Mesodermal cell (in vitro differentiated cells): ENCODE data around the gene RAP1GAP2.

Experiments used
- H3K27ac ChIP-seq: 2 replicates; pipeline ENCODE4 v1.7.0; 2013; ENCODE audit warnings: mild to moderate bottlenecking, low read depth, low read length, moderate library complexity; ENCODE audit not compliant: severe bottlenecking
- H3K36me3 ChIP-seq: 2 replicates; pipeline ENCODE4 v1.7.1; 2013; ENCODE audit warnings: mild to moderate bottlenecking, low read length, moderate library complexity; ENCODE audit not compliant: control insufficient read depth, insufficient read depth
- H3K4me1 ChIP-seq: one replicate; pipeline ENCODE4 v1.7.1; 2013; ENCODE audit warnings: mild to moderate bottlenecking, low read length; ENCODE audit not compliant: insufficient read depth, control insufficient read depth, poor library complexity, severe bottlenecking
- H3K4me3 ChIP-seq: 2 replicates; pipeline ENCODE4 v1.7.0; 2013; ENCODE audit warnings: low read length, control low read depth, mild to moderate bottlenecking; ENCODE audit not compliant: insufficient read depth, poor library complexity, severe bottlenecking; ENCODE audit errors: extremely low read depth
- H3K9me3 ChIP-seq: 2 replicates; pipeline ENCODE4 v1.7.1; 2013; ENCODE audit warnings: mild to moderate bottlenecking, low read length, moderate library complexity; ENCODE audit not compliant: control insufficient read depth
- WGBS, 2 experiments: methylation state at CpG; one replicate each; pipeline ENCODE4 v1.1.5; 2013; ENCODE audit warnings: missing lambda C conversion rate in 2 of 2; ENCODE audit not compliant: insufficient coverage in 2 of 2; 5-methylcytosine and 5-hydroxymethylcytosine counted together

The RAP1GAP2 gene

DNA sequence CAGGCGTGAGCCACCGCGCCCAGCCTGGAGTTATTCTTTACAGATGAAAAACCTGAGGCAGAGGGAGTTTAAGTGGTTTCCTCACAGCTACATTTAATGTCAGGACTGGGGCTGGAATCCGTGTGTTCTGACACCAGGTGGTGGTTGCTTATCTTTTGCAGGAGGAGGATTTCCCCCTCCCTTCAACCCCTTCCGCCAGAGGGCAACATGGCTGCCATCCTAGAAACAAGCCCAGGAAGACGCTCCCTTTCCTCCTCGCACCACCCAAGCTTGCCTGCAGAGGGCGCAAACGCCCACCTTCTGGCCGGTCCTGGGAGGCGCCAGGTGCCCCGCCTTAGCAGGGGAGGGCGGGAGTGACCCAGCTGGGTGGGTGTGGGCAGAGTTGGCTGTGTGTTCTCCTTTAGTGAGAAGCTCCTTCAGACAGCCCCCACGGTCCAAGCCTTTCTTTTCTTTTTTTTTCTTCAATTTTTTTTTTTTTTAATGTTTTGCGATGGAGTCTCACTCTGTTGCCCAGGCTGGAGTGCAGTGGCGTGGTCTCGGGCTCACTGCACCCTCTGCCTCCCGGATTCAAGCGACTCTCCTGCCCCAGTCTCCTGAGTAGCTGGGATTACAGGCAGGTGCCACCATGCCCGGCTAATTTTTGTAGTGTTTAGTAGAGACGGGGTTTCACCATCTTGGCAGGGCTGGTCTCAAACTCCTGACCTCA, 9.9 kb upstream of the RAP1GAP2 start:
- no peak overlapping the region for H3K27ac ChIP-seq
- H3K36me3 ChIP-seq, result no peaks in the 10 kb centered on the region
- no peak overlapping the region for H3K4me3 ChIP-seq
- WGBS, 2 experiments, result 75 to 88% methylated on average over 5 to 8 of the region's 21 CpGs
- no peaks in the 10 kb centered on the region for H3K9me3 ChIP-seq
- peaks cover 10% of the 10 kb centered on the region for H3K4me1 ChIP-seq

DNA sequence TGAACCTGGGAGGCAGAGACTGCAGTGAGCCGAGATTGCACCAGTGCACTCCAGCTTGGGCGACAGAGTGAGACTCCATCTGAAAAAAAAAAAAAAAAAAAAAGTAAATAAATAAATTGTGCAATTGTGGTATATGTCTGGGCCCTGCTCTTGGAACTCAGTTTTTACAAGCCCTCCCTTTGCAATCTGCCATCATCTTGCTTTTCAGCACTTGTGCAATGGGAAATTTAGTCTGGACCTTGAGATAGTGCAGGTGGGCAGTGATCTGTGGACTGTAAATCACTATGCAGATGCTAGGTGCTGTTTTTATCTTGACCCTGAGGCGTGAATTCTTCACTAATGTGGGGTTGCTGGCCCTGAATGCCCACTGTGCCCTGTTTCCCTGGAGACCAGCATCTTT, 6.5 kb upstream of the RAP1GAP2 start:
- Histone ChIP-seq H3K9me3 (no peaks in the 10 kb centered on the region), H3K4me1 (peaks cover 3% of the 10 kb centered on the region), H3K36me3 (no peaks in the 10 kb centered on the region), H3K4me3 (no peak overlapping the region), H3K27ac (no peak overlapping the region)
- 80% methylated on average over 1 of the region's 3 CpGs; no CpG with 5 or more reads in 1 of the 2 experiments for WGBS, 2 experiments

DNA sequence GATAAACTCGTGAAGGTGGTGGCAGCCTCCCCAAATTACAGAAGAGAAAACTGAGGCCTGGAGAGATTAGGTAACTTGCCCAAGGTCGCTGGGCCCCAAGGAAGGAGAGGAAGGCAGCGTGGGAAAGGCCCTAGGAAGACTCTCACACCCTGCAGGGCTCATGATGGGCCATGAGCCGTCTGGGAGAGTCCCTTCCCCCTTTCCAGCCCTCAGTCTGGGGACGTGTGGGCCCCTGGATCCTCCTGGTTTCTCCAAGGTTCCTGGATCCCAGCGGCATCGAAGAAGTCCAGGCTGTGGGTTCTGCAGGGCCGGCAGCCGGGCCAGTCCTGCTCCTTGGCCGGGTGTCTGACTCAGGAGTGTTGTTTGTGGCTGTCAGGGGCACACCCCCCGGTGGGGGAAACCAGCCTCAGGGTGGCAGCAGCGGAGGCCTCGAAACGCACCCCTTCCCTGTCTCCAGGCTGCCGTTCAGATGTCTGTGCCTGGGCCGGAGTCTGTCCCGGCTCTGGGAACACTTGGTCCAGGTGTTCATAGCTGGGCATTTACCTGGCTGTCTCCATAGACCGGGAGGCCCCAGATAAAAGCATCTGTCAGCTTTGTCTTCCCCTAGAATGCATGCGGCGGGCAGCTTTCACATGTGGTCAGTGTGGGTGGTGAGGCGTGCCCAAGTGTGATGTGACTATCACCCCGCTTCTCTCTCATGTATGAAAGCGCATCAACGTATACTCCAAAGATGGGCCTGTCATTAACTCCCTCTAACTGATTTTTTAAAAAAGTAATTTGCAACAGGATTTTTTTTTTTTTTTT, 3.7 kb upstream of the RAP1GAP2 start:
- H3K27ac ChIP-seq, result no peak overlapping the region
- no peak overlapping the region for H3K4me3 ChIP-seq
- WGBS, 2 experiments, result 76 to 79% methylated on average over 17 to 18 of the region's 24 CpGs

DNA sequence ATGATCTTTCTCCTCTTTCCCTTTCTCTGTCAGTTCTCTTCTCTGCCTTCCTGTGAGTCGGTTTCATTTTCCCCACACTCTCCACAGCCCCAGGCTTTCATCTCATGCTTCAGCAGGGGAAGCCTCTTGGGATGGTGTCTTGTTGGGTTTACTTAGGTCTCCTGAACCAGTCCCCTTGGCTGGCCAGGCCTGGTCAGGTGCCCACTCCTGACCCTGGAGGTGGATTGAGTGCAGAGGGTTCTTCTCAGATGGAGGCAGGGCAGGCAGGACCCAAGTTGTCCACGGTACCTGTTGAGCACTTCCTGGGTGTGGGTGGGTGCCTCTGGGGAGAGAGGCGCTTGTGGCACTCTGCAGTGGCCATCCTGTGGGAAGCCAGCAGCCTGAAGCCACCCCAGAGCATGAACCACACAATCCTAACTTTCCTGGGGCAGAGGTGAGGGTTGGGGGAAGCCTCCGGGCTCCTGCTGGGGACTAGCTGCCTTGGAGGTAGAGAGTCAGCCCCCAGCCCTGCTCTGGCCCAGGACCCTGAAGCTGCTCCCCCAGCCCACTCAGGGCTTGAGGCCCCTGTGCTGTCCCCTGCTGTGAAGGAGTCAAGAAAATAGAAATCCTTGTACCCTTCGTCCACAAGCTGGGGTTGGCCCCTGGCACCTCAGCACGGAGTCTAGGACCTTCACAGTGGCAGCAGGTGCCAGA, 2.0 kb upstream of the RAP1GAP2 start:
- H3K4me1 ChIP-seq, result peaks cover 3% of the 10 kb centered on the region
- H3K9me3 ChIP-seq, result no peaks in the 10 kb centered on the region
- 80 to 90% methylated on average over 3 of the region's 6 CpGs for WGBS, 2 experiments
- no peak overlapping the region for H3K27ac ChIP-seq
- H3K4me3 ChIP-seq, result no peak overlapping the region
- no peaks in the 10 kb centered on the region for H3K36me3 ChIP-seq

More for the DNA sequence above, 3.7 kb upstream of the RAP1GAP2 start:
- peaks cover 3% of the 10 kb centered on the region for H3K4me1 ChIP-seq
- no peaks in the 10 kb centered on the region for H3K9me3 ChIP-seq
- H3K36me3 ChIP-seq, result no peaks in the 10 kb centered on the region

DNA sequence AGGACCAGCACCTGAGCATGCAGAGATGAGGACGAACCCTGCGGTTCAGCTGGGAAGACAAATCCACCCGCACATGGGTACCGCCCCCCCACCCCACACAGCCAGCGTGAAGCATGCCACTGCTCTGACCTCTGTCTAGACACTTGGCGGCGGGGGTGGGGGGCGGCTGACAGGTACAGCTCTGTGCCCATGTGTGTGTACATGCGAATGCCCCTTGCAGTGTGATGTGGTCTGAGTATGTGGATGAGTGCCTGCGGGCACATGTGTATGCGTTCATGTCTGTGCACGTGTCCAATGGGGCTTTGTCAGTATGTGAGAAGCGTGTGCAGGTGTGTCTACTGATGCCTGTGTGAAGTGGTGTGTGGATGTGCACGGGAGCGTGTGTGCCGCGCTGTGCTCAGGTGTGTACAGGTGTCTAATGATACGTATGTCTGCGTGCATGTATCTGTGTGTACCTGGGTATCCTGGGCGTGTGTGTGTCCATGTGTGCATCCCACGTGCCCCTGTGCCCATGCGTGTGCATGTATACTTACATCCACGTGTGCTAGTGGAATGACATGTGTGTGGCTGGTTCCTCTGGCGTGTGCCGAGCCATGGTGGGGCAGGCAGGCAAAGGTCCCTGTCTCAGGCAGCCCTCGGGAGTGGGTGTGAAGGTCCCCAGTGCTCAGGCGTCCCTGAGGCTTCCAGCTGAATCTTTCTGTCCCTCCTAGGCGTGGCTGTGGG, 636 bp upstream of the RAP1GAP2 start:
- Histone ChIP-seq H3K36me3 (no peaks in the 10 kb centered on the region), H3K9me3 (no peaks in the 10 kb centered on the region), H3K4me1 (peaks cover 4% of the 10 kb centered on the region), H3K27ac (no peak overlapping the region), H3K4me3 (no peak overlapping the region)
- WGBS, 2 experiments, result 92 to 94% methylated on average over 23 to 26 of the region's 28 CpGs

DNA sequence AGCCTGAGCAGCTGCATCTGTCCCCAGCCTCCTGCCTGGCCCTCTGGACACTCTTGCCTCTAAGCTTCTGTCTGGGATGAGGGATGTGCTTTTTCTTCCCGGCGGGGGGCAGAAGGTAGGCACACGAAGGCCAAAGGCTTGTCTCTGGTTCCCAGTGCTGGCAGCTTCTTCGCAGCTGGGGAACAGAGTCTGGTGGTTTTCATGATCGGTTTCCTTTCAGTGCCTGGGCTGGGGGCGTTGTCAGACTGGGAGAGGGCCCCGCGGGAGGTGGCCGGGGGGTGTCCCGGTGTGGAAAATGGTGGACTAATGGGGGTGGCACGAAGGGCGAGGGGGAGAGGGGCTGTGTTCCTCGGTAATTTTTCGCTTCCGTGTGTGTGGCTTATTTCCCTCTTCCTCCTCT, 988 bp downstream of the RAP1GAP2 start:
- H3K4me3 ChIP-seq, result no peak overlapping the region
- H3K27ac ChIP-seq, result no peak overlapping the region
- 94 to 100% methylated on average over 3 to 11 of the region's 15 CpGs for WGBS, 2 experiments
- H3K9me3 ChIP-seq, result no peaks in the 10 kb centered on the region
- H3K4me1 ChIP-seq, result peaks cover 4% of the 10 kb centered on the region
- H3K36me3 ChIP-seq, result no peaks in the 10 kb centered on the region

DNA sequence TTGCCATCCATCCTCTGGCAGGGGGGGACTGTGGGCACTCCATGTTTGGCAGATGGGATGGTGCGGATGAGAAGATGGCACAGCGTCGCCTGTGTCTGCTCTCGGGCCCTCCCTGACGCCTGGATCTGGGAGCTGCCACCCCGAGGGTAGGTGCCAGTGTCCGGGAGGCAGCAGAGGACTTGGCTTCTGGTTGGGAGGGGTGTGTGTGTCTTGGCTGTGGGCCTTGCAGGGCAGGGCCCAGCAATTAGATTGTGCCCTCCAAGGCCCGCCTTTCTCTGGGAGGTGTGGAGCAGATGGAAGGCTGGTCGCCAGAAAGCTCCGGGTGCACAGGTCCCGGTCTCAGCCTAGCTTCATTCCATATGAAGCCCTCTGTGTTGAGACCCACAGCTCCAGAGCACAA, 1.4 kb downstream of the RAP1GAP2 start:
- Histone ChIP-seq H3K4me3 (no peak overlapping the region), H3K9me3 (no peaks in the 10 kb centered on the region), H3K27ac (no peak overlapping the region), H3K4me1 (peaks cover 4% of the 10 kb centered on the region), H3K36me3 (no peaks in the 10 kb centered on the region)
- WGBS, 2 experiments, result 91 to 100% methylated on average over 9 to 10 of the region's 11 CpGs

DNA sequence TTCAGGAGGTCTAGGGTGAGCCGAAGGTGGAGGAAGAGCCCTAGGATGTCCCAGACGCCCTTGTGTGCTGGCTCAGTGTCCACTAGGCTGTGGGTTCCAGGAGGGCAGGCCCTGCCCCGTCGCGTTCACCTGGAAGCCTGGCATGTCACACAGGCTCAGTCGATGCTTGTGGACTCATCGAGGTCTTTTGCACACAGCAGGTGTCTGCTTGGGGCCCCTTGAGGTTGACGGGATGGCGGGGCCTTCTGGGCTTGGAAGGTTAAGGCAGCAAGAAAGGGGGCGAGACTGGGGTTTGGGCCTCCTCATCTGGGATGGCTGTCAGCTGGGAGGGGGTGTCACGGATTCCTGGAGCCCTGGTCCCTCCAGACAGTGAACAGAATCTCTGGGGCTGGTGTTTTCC, 1.9 kb downstream of the RAP1GAP2 start:
- H3K4me1 ChIP-seq, result peaks cover 4% of the 10 kb centered on the region
- H3K9me3 ChIP-seq, result no peaks in the 10 kb centered on the region
- no peak overlapping the region for H3K4me3 ChIP-seq
- 86 to 90% methylated on average over 11 of the region's 11 CpGs for WGBS, 2 experiments
- H3K36me3 ChIP-seq, result no peaks in the 10 kb centered on the region
- no peak overlapping the region for H3K27ac ChIP-seq

DNA sequence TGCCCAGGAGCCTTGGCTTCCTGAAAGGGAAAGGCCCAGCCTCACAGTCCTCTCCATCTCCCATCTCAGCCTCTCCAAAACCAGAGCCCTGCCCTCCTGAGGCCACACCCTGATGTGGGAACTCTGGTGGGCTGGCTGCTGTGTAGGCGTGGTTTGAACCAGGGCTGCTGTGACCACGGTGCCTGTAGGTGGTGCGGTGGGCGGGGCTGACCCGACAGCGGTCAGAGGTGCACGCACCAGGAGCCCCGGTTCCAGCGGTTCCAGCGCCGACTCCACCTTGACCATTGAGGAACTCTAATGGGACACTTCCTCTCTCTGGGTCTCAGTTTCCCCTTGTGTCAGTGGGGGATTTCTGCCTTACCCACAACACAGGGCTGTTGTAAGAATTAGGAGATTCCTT, 2.4 kb downstream of the RAP1GAP2 start:
- WGBS, 2 experiments, result 46 to 55% methylated on average over 3 to 8 of the region's 11 CpGs
- H3K9me3 ChIP-seq, result no peaks in the 10 kb centered on the region
- H3K4me3 ChIP-seq, result no peak overlapping the region

DNA sequence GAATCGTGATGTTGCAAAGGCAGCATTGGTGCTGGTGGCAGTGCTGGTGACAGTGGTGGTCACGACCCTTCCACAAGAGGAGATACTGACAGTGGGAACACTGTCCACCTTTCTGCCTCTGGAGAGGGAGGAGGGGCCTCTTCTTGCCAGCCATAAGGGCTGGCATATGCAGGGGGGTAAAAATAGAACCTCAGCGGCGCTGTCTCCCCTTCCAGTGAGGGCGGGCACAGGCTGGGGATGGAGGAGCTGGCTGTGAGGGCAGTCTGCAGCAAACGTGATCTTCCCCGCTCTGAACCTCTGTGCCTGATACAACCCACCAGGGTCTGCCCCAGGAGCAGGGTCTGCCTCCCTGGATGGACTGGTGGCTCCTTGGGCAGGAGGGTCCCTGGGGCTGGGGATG, 3.4 kb downstream of the RAP1GAP2 start:
- Histone ChIP-seq H3K36me3 (no peaks in the 10 kb centered on the region), H3K4me1 (peaks cover 4% of the 10 kb centered on the region), H3K4me3 (no peak overlapping the region), H3K27ac (no peak overlapping the region), H3K9me3 (no peaks in the 10 kb centered on the region)
- 88 to 91% methylated on average over 3 to 7 of the region's 7 CpGs for WGBS, 2 experiments

More for the DNA sequence above, 2.4 kb downstream of the RAP1GAP2 start:
- Histone ChIP-seq H3K36me3 (no peaks in the 10 kb centered on the region), H3K27ac (no peak overlapping the region), H3K4me1 (peaks cover 4% of the 10 kb centered on the region)
